HL-60 (cell line): Measurements from ENCODE around the gene BGN.

Source experiments
- DNase-seq, 2 experiments: peaks; one replicate each; pipeline ENCODE4 v3.0.0-alpha.2; 2010 to 2020; ENCODE audit warnings: low read depth in 1 of 2, low spot score in 1 of 2
- H3K27ac ChIP-seq: fragments of 250-450 bp; sonication (Bioruptor Pico); replicated peaks from 2 replicates; pipeline ENCODE4 v1.5.1; 2020; ENCODE audit warnings: mild to moderate bottlenecking, moderate library complexity
- H3K27me3 ChIP-seq: fragments of 250-450 bp; sonication (Bioruptor Pico); 2 replicates; pipeline ENCODE4 v1.5.1; 2021; ENCODE audit warnings: mild to moderate bottlenecking, moderate library complexity; ENCODE audit not compliant: insufficient read depth, poor library complexity, severe bottlenecking
- H3K4me3 ChIP-seq: replicated peaks from 2 replicates; pipeline ENCODE4 v1.5.1; 2011; ENCODE audit warnings: mild to moderate bottlenecking, control low read depth, low read length; ENCODE audit not compliant: insufficient read depth
- GABPA ChIP-seq: IDR thresholded peaks from 2 replicates; pipeline ENCODE4 v1.6.1; 2012; ENCODE audit warnings: low read depth
- POLR2AphosphoS5 ChIP-seq: IDR thresholded peaks from 2 replicates; pipeline ENCODE4 v1.6.1; 2012; ENCODE audit warnings: low read depth
- SPI1 ChIP-seq: IDR thresholded peaks from 2 replicates; pipeline ENCODE4 v1.6.1; 2012; ENCODE audit warnings: low read depth, mild to moderate bottlenecking, borderline replicate concordance
- TF ChIP-seq, protein P1 (sequence below): IDR thresholded peaks from 2 replicates; pipeline ENCODE4 v1.6.1; 2012; ENCODE audit warnings: low read depth; ENCODE audit not compliant: insufficient replicate concordance
- TF ChIP-seq, protein P2 (sequence below): IDR thresholded peaks from one replicate; pipeline ENCODE4 v1.5.1; 2011; ENCODE audit warnings: low read length, control low read depth, inconsistent platforms; ENCODE audit not compliant: insufficient read depth

Gene BGN

DNA sequence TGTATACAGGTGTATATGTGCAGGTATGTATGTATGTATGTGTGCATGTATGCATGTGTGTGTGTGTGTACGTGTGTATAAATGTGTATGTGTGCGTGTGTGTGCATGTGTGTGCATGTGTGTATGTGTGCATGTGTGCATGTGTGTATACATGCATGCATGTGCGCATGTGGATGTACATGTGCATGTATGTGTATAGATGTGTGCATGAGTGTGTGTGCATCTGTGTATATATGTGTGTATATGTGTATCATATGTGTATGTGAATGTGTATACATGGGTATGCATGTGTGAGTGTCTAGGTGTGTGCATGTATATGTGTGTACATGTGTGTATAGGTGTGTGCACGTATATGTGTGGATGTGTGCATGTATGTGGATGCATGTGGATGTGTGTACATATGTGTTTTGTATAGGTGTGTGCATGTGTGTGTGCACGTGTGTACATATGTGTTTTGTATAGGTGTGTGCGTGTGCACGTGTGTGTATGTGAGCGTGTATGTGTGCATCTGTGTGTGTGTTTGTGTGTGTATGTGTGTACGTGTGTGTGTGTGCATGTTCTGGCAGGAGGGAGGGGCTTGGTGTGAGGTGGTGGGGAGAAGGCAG lies 6.0 kb downstream of the BGN start:
- TF ChIP-seq, protein P1, sequence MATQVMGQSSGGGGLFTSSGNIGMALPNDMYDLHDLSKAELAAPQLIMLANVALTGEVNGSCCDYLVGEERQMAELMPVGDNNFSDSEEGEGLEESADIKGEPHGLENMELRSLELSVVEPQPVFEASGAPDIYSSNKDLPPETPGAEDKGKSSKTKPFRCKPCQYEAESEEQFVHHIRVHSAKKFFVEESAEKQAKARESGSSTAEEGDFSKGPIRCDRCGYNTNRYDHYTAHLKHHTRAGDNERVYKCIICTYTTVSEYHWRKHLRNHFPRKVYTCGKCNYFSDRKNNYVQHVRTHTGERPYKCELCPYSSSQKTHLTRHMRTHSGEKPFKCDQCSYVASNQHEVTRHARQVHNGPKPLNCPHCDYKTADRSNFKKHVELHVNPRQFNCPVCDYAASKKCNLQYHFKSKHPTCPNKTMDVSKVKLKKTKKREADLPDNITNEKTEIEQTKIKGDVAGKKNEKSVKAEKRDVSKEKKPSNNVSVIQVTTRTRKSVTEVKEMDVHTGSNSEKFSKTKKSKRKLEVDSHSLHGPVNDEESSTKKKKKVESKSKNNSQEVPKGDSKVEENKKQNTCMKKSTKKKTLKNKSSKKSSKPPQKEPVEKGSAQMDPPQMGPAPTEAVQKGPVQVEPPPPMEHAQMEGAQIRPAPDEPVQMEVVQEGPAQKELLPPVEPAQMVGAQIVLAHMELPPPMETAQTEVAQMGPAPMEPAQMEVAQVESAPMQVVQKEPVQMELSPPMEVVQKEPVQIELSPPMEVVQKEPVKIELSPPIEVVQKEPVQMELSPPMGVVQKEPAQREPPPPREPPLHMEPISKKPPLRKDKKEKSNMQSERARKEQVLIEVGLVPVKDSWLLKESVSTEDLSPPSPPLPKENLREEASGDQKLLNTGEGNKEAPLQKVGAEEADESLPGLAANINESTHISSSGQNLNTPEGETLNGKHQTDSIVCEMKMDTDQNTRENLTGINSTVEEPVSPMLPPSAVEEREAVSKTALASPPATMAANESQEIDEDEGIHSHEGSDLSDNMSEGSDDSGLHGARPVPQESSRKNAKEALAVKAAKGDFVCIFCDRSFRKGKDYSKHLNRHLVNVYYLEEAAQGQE, result no peak
- TF ChIP-seq POLR2AphosphoS5 (no peak), GABPA (no peak), SPI1 (no peak)
- TF ChIP-seq, protein P2, sequence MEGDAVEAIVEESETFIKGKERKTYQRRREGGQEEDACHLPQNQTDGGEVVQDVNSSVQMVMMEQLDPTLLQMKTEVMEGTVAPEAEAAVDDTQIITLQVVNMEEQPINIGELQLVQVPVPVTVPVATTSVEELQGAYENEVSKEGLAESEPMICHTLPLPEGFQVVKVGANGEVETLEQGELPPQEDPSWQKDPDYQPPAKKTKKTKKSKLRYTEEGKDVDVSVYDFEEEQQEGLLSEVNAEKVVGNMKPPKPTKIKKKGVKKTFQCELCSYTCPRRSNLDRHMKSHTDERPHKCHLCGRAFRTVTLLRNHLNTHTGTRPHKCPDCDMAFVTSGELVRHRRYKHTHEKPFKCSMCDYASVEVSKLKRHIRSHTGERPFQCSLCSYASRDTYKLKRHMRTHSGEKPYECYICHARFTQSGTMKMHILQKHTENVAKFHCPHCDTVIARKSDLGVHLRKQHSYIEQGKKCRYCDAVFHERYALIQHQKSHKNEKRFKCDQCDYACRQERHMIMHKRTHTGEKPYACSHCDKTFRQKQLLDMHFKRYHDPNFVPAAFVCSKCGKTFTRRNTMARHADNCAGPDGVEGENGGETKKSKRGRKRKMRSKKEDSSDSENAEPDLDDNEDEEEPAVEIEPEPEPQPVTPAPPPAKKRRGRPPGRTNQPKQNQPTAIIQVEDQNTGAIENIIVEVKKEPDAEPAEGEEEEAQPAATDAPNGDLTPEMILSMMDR, result no peak

DNA sequence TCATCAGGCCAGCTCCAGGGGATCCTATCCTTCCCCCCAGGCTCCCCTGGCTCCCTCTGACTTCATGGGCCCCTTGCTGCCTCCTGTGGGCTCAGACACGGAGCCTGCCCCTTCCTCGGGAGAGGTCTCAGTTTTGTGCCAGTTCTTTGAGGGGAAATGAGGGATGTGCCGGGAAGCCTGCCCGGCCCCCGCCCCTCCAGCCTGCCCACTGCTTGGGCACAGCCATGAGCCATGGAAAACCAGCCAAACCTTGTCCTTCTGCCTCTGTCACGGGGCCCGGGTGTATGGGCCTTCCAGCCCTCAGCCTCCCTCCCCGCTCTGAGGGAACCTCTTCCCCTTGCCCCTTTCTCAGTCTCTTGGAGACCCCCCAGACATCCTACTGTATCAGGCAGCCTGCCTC lies 6.8 kb downstream of the BGN start:
- Histone ChIP-seq H3K27me3 (no peaks in the 10 kb centered on the region), H3K27ac (no peak overlapping the region), H3K4me3 (no peak overlapping the region)
- no peak for DNase-seq
- TF ChIP-seq GABPA (no peak), POLR2AphosphoS5 (no peak), SPI1 (no peak)
- TF ChIP-seq, protein P2, result no peak
- TF ChIP-seq, protein P1, result no peak

More for the DNA sequence above, 6.0 kb downstream of the BGN start:
- DNase-seq, result no peak
- H3K27me3 ChIP-seq, result no peaks in the 10 kb centered on the region
- no peak overlapping the region for H3K27ac ChIP-seq
- no peak overlapping the region for H3K4me3 ChIP-seq

DNA sequence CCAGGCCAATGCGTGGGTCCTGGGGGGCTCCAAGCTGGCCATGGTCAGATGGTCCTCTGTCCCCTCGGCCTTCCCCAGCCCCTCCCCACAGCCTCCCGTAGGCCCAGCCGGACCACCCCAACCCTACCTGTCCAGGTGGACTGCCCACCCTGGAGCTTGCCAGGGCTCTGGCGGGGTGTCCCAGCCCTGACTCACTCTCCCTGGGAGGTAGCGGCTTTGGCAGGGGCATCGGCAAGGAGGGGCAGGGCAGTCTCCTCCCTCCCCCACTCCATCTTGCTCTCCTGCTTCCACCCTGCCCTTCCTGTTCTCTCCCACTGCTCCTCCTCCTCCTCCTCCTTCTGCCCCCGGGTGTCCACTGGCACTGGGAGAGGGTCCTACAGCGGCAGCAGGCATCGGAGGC lies 7.4 kb downstream of the BGN start:
- Histone ChIP-seq H3K27ac (no peak overlapping the region), H3K27me3 (no peaks in the 10 kb centered on the region)
- TF ChIP-seq SPI1, result no peak
- TF ChIP-seq, protein P2, result no peak
- TF ChIP-seq POLR2AphosphoS5, result no peak
- no peak for TF ChIP-seq GABPA

DNA sequence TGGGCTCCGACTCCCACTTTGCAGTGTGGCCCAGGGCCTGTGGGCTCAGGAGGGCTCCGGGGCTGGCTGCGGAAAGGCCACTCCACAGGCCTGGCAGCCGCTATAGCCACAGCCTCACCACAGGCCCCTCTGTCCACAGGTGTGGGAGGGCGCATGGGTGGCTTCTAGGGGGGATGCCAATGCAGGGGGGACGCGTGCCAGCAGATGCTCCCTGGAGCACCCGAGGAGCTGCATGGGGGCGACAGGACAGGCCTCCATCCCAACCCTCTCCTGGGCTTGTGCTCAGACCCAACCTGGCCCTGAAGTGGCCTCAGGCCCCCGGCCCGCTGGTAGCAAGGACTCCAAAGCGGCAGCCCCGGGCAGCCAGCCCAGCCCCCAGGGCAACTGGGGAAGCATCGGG lies 8.0 kb downstream of the BGN start:
- Histone ChIP-seq H3K27ac (no peak overlapping the region), H3K27me3 (no peaks in the 10 kb centered on the region), H3K4me3 (no peak overlapping the region)
- TF ChIP-seq POLR2AphosphoS5, result no peak
- no peak for TF ChIP-seq SPI1
- TF ChIP-seq, protein P1, result no peak
- TF ChIP-seq, protein P2, result no peak
- TF ChIP-seq GABPA, result no peak
- DNase-seq, result no peak

More for the DNA sequence above, 7.4 kb downstream of the BGN start:
- no peak overlapping the region for H3K4me3 ChIP-seq
- no peak for DNase-seq
